Measurements from ENCODE around the gene SV2A.

- TF ChIP-seq CTCF (IDR thresholded peaks at IDR 0.05), result no peak
- no peak for TF ChIP-seq POLR2A (IDR thresholded peaks at IDR 0.05)
Measured at GRCh38 chr1:149916193-149916897, 1.3 kb downstream of the SV2A start.
